Osteoblast (primary cell): ENCODE results near the gene OR10J1. TPM values are rescaled to one million over a fixed set of nuclear protein-coding genes. Genes with fewer than 3 reads are reported as not detected.
A peak's percentile ranks its signal among the peaks of the same experiment; 100 is the strongest.

ENCODE experiments used
- DNase-seq: peaks from one replicate; pipeline ENCODE4 v3.0.0; 2011; ENCODE audit warnings: low spot score, mixed read lengths; ENCODE audit not compliant: insufficient read length; ENCODE audit errors: missing footprints
- H2AFZ ChIP-seq: 2 replicates; pipeline ENCODE4 v1.6.0; 2011; ENCODE audit warnings: mild to moderate bottlenecking, low read length
- H3K27ac ChIP-seq: 2 replicates; pipeline ENCODE4 v1.5.1; 2011; ENCODE audit warnings: mild to moderate bottlenecking, low read depth, low read length, moderate library complexity
- H3K27me3 ChIP-seq: 2 replicates; pipeline ENCODE4 v1.6.0; 2012; ENCODE audit warnings: mild to moderate bottlenecking, control low read depth, inconsistent platforms, low read length, moderate library complexity; ENCODE audit not compliant: insufficient read depth
- H3K36me3 ChIP-seq: 2 replicates; pipeline ENCODE4 v1.5.1; 2011; ENCODE audit warnings: mild to moderate bottlenecking, low read length, control low read depth, moderate library complexity; ENCODE audit not compliant: insufficient read depth
- H3K4me1 ChIP-seq: 2 replicates; pipeline ENCODE4 v1.5.1; 2011; ENCODE audit warnings: mild to moderate bottlenecking, low read length, control low read depth, moderate library complexity; ENCODE audit not compliant: insufficient read depth
- H3K4me2 ChIP-seq: 2 replicates; pipeline ENCODE4 v1.6.0; 2011; ENCODE audit warnings: mild to moderate bottlenecking, low read length; ENCODE audit not compliant: insufficient read depth
- H3K4me3 ChIP-seq: fragments of 200-600 bp; sonication (generic); 3 replicates; pipeline ENCODE4 v1.5.1; 2012; ENCODE audit warnings: mild to moderate bottlenecking, low read length, inconsistent platforms; ENCODE audit not compliant: insufficient read depth
- H3K79me2 ChIP-seq: 2 replicates; pipeline ENCODE4 v1.6.0; 2012; ENCODE audit warnings: mild to moderate bottlenecking, low read length, control low read depth, inconsistent platforms; ENCODE audit not compliant: insufficient read depth
- H3K9me3 ChIP-seq: 2 replicates; pipeline ENCODE4 v1.5.1; 2011; ENCODE audit warnings: low read depth, low read length, control low read depth
- H4K20me1 ChIP-seq: 2 replicates; pipeline ENCODE4 v1.6.0; 2012; ENCODE audit warnings: mild to moderate bottlenecking, low read length, control low read depth; ENCODE audit not compliant: insufficient read depth
- CTCF ChIP-seq: IDR thresholded peaks from 2 replicates; pipeline ENCODE4 v1.5.1; 2011; ENCODE audit warnings: mild to moderate bottlenecking, low read depth, low read length, moderate library complexity; ENCODE audit errors: extremely low read depth
- total RNA-seq: library from RNA; depleted of rRNA; stranded (reverse); fragments of >200 nt; gene quantifications from 2 replicates; pipeline ENCODE4 v1.2.3, GENCODE V29; 2012

Gene OR10J1
- total RNA-seq, 1 donor: not detected

- no peak for TF ChIP-seq CTCF
- no peak overlapping the region for H3K4me2 ChIP-seq
- no peak overlapping the region for H3K27ac ChIP-seq
- H3K4me1 ChIP-seq: no peaks in the 10 kb centered on the region
- no peak overlapping the region for H3K4me3 ChIP-seq
- no peaks in the 10 kb centered on the region for H3K9me3 ChIP-seq
- H3K79me2 ChIP-seq: no peaks in the 10 kb centered on the region
- no peaks in the 10 kb centered on the region for H4K20me1 ChIP-seq
- H3K36me3 ChIP-seq: no peaks in the 10 kb centered on the region
- DNase-seq: no peak
- peak overlapping the region; percentile 35 for H2AFZ ChIP-seq
- no peaks in the 10 kb centered on the region for H3K27me3 ChIP-seq
Observed at GRCh38 chr1:159465191-159465603, 25.7 kb downstream of the OR10J1 start.

- DNase-seq: no peak
- Histone ChIP-seq H3K4me2 (no peak overlapping the region), H2AFZ (no peak overlapping the region)
Observed at GRCh38 chr1:159468321-159468720, 28.8 kb downstream of the OR10J1 start.

GRCh38 chr1:159469921-159470533 lies 30.5 kb downstream of the OR10J1 start:
- no peaks in the 10 kb centered on the region for H4K20me1 ChIP-seq
- no peak overlapping the region for H2AFZ ChIP-seq
- peaks cover 10% of the 10 kb centered on the region for H3K4me1 ChIP-seq
- no peaks in the 10 kb centered on the region for H3K36me3 ChIP-seq
- no peaks in the 10 kb centered on the region for H3K79me2 ChIP-seq
- TF ChIP-seq CTCF: no peak
- DNase-seq: no peak
- H3K4me3 ChIP-seq: no peak overlapping the region
- no peaks in the 10 kb centered on the region for H3K27me3 ChIP-seq
- H3K27ac ChIP-seq: peak overlapping the region; percentile 27
- no peaks in the 10 kb centered on the region for H3K9me3 ChIP-seq
- no peak overlapping the region for H3K4me2 ChIP-seq

More at GRCh38 chr1:159468321-159468720, 28.8 kb downstream of the OR10J1 start:
- H3K36me3 ChIP-seq: no peaks in the 10 kb centered on the region
- H3K9me3 ChIP-seq: no peaks in the 10 kb centered on the region
- H4K20me1 ChIP-seq: no peaks in the 10 kb centered on the region
- H3K4me3 ChIP-seq: no peak overlapping the region
- no peaks in the 10 kb centered on the region for H3K79me2 ChIP-seq
- H3K27ac ChIP-seq: peak overlapping the region; percentile 31
- TF ChIP-seq CTCF: no peak
- H3K27me3 ChIP-seq: no peaks in the 10 kb centered on the region
- H3K4me1 ChIP-seq: peaks cover 5% of the 10 kb centered on the region

- Histone ChIP-seq H4K20me1 (no peaks in the 10 kb centered on the region), H3K4me1 (peaks cover 10% of the 10 kb centered on the region), H3K4me2 (no peak overlapping the region), H3K36me3 (no peaks in the 10 kb centered on the region), H3K27ac (peak overlapping the region; percentile 22), H2AFZ (no peak overlapping the region), H3K4me3 (no peak overlapping the region), H3K27me3 (no peaks in the 10 kb centered on the region), H3K79me2 (no peaks in the 10 kb centered on the region), H3K9me3 (no peaks in the 10 kb centered on the region)
- no peak for TF ChIP-seq CTCF
- DNase-seq: peak; percentile 72
Observed at GRCh38 chr1:159473335-159473734, 33.8 kb downstream of the OR10J1 start.
